Measurements from ENCODE around the gene TREML2.

GRCh38 chr6:41161380-41161779 is 39.6 kb downstream of the TREML2 start:
- TF ChIP-seq CTCF (IDR thresholded peaks at IDR 0.05 in 2 of 3, conservative IDR thresholded peaks at IDR 0.05 in 1 of 3; ENCODE audit: borderline replicate concordance in 1 of 3, insufficient read depth in 1 of 3, low read depth in 2 of 3, low read length in 2 of 3) (no peak), POLR2AphosphoS5 (IDR thresholded peaks at IDR 0.05; ENCODE audit: low read depth, low read length) (no peak), SP1 (IDR thresholded peaks at IDR 0.05; ENCODE audit: low read depth) (no peak), JUND (IDR thresholded peaks at IDR 0.05) (no peak), RAD21 (IDR thresholded peaks at IDR 0.05; ENCODE audit: low read depth) (no peak), POLR2A (IDR thresholded peaks at IDR 0.05; ENCODE audit: borderline replicate concordance, extremely low read depth, insufficient read depth, insufficient read length) (no peak), REST (IDR thresholded peaks at IDR 0.05; ENCODE audit: low read depth) (no peak), TCF7L2 (IDR thresholded peaks at IDR 0.05; ENCODE audit: borderline replicate concordance, extremely low read depth, insufficient read depth, insufficient read length) (no peak), ATF3 (IDR thresholded peaks at IDR 0.05) (no peak), EZH2phosphoT487 (IDR thresholded peaks at IDR 0.05; ENCODE audit: borderline replicate concordance) (no peak), YY1 (IDR thresholded peaks at IDR 0.05; ENCODE audit: extremely low read depth, insufficient replicate concordance, low read depth, low read length) (no peak), MAX (IDR thresholded peaks at IDR 0.05) (no peak)
